HG03558 (cell line): ENCODE results near the gene HACL1.
"Not testable (repeated sequence)": the region's sequence is repeated elsewhere in the genome, so short reads cannot be mapped to it uniquely, and the experiment has no call there.

Experiments used
- ATAC-seq: cut with Tn5 transposase; IDR thresholded peaks from one replicate; pipeline ENCODE4 v1.9.1; 2021; ENCODE audit warnings: moderate number of reproducible peaks; ENCODE audit not compliant: unreplicated experiment; ENCODE audit errors: extremely low read depth

The HACL1 gene

GRCh38 chr3:15532614-15533013 lies 68.8 kb downstream of the HACL1 start:
- ATAC-seq: not testable (repeated sequence)

GRCh38 chr3:15531346-15531745 lies 70.0 kb downstream of the HACL1 start:
- no peak for ATAC-seq

- no peak for ATAC-seq
These were observed 72.4 kb downstream of the HACL1 start for GRCh38 chr3:15528854-15529537.

GRCh38 chr3:15527031-15527459 lies 74.3 kb downstream of the HACL1 start:
- no peak for ATAC-seq

GRCh38 chr3:15525790-15526189 lies 75.6 kb downstream of the HACL1 start:
- no peak for ATAC-seq

- ATAC-seq: no peak
These were observed 77.5 kb downstream of the HACL1 start for GRCh38 chr3:15523660-15524417.

- ATAC-seq: no peak
These were observed 79.4 kb downstream of the HACL1 start for GRCh38 chr3:15522016-15522415.

- ATAC-seq: no peak
These were observed 79.8 kb downstream of the HACL1 start, which contains the start of gene COLQ for GRCh38 chr3:15521573-15521965. Gene COLQ, minus strand, starts transcription at chr3:15521706. Its CDS starts 81 bp downstream, at chr3:15521625.

- no peak for ATAC-seq
These were observed 80.4 kb downstream of the HACL1 start for GRCh38 chr3:15520804-15521572.

- ATAC-seq: no peak
These were observed 81.2 kb downstream of the HACL1 start for GRCh38 chr3:15520185-15520584.

- ATAC-seq: no peak
These were observed 82.3 kb downstream of the HACL1 start for GRCh38 chr3:15519096-15519495.

GRCh38 chr3:15514663-15515340 lies 86.6 kb downstream of the HACL1 start:
- no peak for ATAC-seq

GRCh38 chr3:15513810-15514662 lies 87.3 kb downstream of the HACL1 start:
- no peak for ATAC-seq

GRCh38 chr3:15513116-15513515 lies 88.3 kb downstream of the HACL1 start:
- ATAC-seq: no peak

GRCh38 chr3:15512166-15512565 lies 89.2 kb downstream of the HACL1 start:
- no peak for ATAC-seq

- no peak for ATAC-seq
These were observed 90.2 kb downstream of the HACL1 start for GRCh38 chr3:15511156-15511555.
